Hematopoietic multipotent progenitor cell treated with erythropoietin and hydrocortisone succinate and interleukin-3 and kit ligand, for 8 days (in vitro differentiated cells): ENCODE data around the gene THUMPD2.

Experiments used
- DNase-seq: peaks from one replicate; pipeline ENCODE4 v3.0.0-alpha.2; 2015

The THUMPD2 gene

GRCh38 chr2:39715095-39715494, 64.0 kb downstream of the THUMPD2 start:
- no peak for DNase-seq

- DNase-seq, result no peak
Observed at GRCh38 chr2:39712953-39713352, 66.1 kb downstream of the THUMPD2 start.

- no peak for DNase-seq
Observed at GRCh38 chr2:39710807-39711206, 68.3 kb downstream of the THUMPD2 start.

GRCh38 chr2:39708003-39708402, 71.1 kb downstream of the THUMPD2 start:
- DNase-seq, result no peak

GRCh38 chr2:39706945-39707344, 72.1 kb downstream of the THUMPD2 start:
- no peak for DNase-seq

GRCh38 chr2:39706312-39706711, 72.7 kb downstream of the THUMPD2 start:
- no peak for DNase-seq

GRCh38 chr2:39705638-39706037, 73.4 kb downstream of the THUMPD2 start:
- no peak for DNase-seq

- no peak for DNase-seq
Observed at GRCh38 chr2:39704540-39704939, 74.5 kb downstream of the THUMPD2 start.

- DNase-seq, result no peak
Observed at GRCh38 chr2:39703181-39703872, 75.7 kb downstream of the THUMPD2 start.

- no peak for DNase-seq
Observed at GRCh38 chr2:39701137-39701536, 77.9 kb downstream of the THUMPD2 start.

GRCh38 chr2:39697454-39697853, 81.6 kb downstream of the THUMPD2 start:
- DNase-seq, result no peak

- DNase-seq, result no peak
Observed at GRCh38 chr2:39696838-39697237, 82.2 kb downstream of the THUMPD2 start.

GRCh38 chr2:39696101-39696553, 82.9 kb downstream of the THUMPD2 start:
- DNase-seq, result no peak

GRCh38 chr2:39693245-39693644, 85.8 kb downstream of the THUMPD2 start:
- no peak for DNase-seq

GRCh38 chr2:39689876-39690275, 89.2 kb downstream of the THUMPD2 start:
- no peak for DNase-seq

GRCh38 chr2:39689272-39689841, 89.7 kb downstream of the THUMPD2 start:
- DNase-seq, result no peak

- peak; percentile 21 for DNase-seq
Observed at GRCh38 chr2:39688181-39688580, 90.9 kb downstream of the THUMPD2 start.

GRCh38 chr2:39686456-39686855, 92.6 kb downstream of the THUMPD2 start:
- DNase-seq, result no peak
